SK-N-SH treated with all-trans-retinoic acid at 6 μM for 48 hours (cell line): ENCODE data around the gene EMC6.

ENCODE experiments used
- ARNTL ChIP-seq: fragments of 450-650 bp; formaldehyde crosslinking; IDR thresholded peaks from 2 replicates; pipeline ENCODE4 v1.5.0; 2020; ENCODE audit warnings: low read depth, mild to moderate bottlenecking, moderate library complexity, borderline replicate concordance
- BACH2 ChIP-seq: fragments of 250-450 bp; sonication (Bioruptor Pico); IDR thresholded peaks from 2 replicates; pipeline ENCODE4 v1.9.0; 2021; ENCODE audit warnings: mild to moderate bottlenecking, borderline replicate concordance
- PPARA ChIP-seq: fragments of 250-450 bp; sonication (Bioruptor Pico); IDR thresholded peaks from 2 replicates; pipeline ENCODE4 v1.5.0; 2020; ENCODE audit warnings: mild to moderate bottlenecking, borderline replicate concordance
- SNAI2 ChIP-seq: fragments of 250-450 bp; sonication (Bioruptor Pico); IDR thresholded peaks from 2 replicates; pipeline ENCODE4 v1.5.0; 2020; ENCODE audit warnings: mild to moderate bottlenecking, moderate library complexity
- TCF4 ChIP-seq: fragments of 250-450 bp; sonication (Bioruptor Pico); IDR thresholded peaks from 2 replicates; pipeline ENCODE4 v1.8.0; 2021; ENCODE audit warnings: mild to moderate bottlenecking, moderate library complexity, borderline replicate concordance
- TF ChIP-seq, protein P1 (sequence below): fragments of 250-450 bp; sonication (Bioruptor Pico); IDR thresholded peaks from 2 replicates; pipeline ENCODE4 v1.8.0; 2021; ENCODE audit warnings: low read depth, mild to moderate bottlenecking, moderate library complexity, borderline replicate concordance
- TF ChIP-seq, protein P2 (sequence below): fragments of 250-450 bp; sonication (Bioruptor Pico); IDR thresholded peaks from 2 replicates; pipeline ENCODE4 v1.5.1; 2020; ENCODE audit warnings: low read depth, mild to moderate bottlenecking, moderate library complexity

DNA sequence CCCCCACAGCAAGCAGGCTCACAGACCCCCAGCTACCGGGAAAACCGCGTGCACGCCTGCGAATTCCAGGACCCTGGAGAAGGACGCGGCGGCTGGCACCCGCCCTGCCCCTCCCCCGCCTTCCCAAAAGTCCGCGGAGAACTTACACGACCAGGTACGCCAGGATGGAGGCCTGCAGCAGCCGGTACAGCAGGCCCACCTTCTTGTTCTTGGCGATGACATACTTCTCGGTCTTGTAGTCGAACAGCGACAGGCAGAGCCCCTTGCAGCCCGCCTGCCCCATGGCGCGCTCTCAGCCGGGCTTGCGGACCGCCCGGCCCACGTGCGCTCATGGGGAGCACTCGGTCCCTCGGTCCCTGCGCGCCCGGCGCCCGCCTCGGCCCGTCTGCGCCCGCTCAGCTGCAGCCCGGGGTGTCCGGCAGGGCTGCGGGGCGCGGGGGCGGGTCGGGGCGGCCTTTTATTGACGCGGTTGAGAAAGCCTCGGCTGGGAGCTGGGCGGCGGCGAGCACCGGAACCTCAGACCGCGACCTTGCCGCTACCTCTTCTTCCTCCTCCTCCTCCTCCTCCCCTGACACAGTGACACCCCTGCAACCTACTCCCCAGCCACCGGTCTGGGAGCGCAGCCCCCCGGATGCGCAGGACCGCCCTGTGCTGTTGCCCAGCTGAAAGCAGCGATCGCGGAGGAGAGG lies 27.3 kb downstream of the EMC6 start, which contains the start of gene P2RX5:
- TF ChIP-seq, protein P1, sequence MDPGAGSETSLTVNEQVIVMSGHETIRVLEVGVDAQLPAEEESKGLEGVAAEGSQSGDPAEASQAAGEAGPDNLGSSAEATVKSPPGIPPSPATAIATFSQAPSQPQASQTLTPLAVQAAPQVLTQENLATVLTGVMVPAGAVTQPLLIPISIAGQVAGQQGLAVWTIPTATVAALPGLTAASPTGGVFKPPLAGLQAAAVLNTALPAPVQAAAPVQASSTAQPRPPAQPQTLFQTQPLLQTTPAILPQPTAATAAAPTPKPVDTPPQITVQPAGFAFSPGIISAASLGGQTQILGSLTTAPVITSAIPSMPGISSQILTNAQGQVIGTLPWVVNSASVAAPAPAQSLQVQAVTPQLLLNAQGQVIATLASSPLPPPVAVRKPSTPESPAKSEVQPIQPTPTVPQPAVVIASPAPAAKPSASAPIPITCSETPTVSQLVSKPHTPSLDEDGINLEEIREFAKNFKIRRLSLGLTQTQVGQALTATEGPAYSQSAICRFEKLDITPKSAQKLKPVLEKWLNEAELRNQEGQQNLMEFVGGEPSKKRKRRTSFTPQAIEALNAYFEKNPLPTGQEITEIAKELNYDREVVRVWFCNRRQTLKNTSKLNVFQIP (CRISPR knock-in tag) = no peak
- no peak for TF ChIP-seq PPARA (CRISPR knock-in tag)
- no peak for TF ChIP-seq ARNTL (CRISPR knock-in tag)
- no peak for TF ChIP-seq BACH2 (CRISPR knock-in tag)
- TF ChIP-seq, protein P2, sequence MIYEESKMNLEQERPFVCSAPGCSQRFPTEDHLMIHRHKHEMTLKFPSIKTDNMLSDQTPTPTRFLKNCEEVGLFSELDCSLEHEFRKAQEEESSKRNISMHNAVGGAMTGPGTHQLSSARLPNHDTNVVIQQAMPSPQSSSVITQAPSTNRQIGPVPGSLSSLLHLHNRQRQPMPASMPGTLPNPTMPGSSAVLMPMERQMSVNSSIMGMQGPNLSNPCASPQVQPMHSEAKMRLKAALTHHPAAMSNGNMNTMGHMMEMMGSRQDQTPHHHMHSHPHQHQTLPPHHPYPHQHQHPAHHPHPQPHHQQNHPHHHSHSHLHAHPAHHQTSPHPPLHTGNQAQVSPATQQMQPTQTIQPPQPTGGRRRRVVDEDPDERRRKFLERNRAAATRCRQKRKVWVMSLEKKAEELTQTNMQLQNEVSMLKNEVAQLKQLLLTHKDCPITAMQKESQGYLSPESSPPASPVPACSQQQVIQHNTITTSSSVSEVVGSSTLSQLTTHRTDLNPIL (CRISPR knock-in tag) = no peak
- no peak for TF ChIP-seq TCF4 (CRISPR knock-in tag)
- TF ChIP-seq SNAI2 (CRISPR knock-in tag) = no peak
